ENCODE data around the gene FGFBP1. TPM values are rescaled to one million over a fixed set of nuclear protein-coding genes. Genes with fewer than 3 reads are reported as not detected.

FGFBP1 gene
- total RNA-seq, 2 donors from 2014 or later: 39.1 to 62.3 TPM

GRCh38 chr4:15964159-15964558, 25.6 kb upstream of the FGFBP1 start:
- Histone ChIP-seq H3K27me3 (no peaks in the 10 kb centered on the region), H3K27ac (no peak overlapping the region), H3K4me1 (no peaks in the 10 kb centered on the region), H3K4me3 (no peak overlapping the region), H3K36me3 (no peaks in the 10 kb centered on the region), H3K9ac (ENCODE audit: low read depth in 2 of 2, low read length in 2 of 2) (no peak overlapping the region), H3K9me3 (no peaks in the 10 kb centered on the region)
- no peak for TF ChIP-seq CTCF (IDR thresholded peaks at IDR 0.05)
- no peak for DNase-seq
- intact Hi-C loops (cut with DNase I): loop anchor here (5.0 kb wide), 1 partner anchor 33 kb away; no protein-coding TSS in a partner anchor

- Histone ChIP-seq H3K9me3 (no peaks in the 10 kb centered on the region), H3K4me1 (no peaks in the 10 kb centered on the region), H3K36me3 (no peaks in the 10 kb centered on the region), H3K27ac (no peak overlapping the region), H3K9ac (ENCODE audit: low read depth in 2 of 2, low read length in 2 of 2) (no peak overlapping the region), H3K27me3 (no peaks in the 10 kb centered on the region), H3K4me3 (no peak overlapping the region)
- TF ChIP-seq CTCF (IDR thresholded peaks at IDR 0.05): no peak
- DNase-seq: no peak
- intact Hi-C loops (cut with DNase I): loop anchor here (5.0 kb wide), 1 partner anchor 34 kb away; no protein-coding TSS in a partner anchor
Measured at GRCh38 chr4:15963576-15963975, 25.0 kb upstream of the FGFBP1 start.

GRCh38 chr4:15963001-15963451, 24.5 kb upstream of the FGFBP1 start, which contains the start of gene FGFBP2:
FGFBP2 (minus strand) TSS chr4:15963175; CDS start chr4:15963129, 46 bp downstream.
- no peaks in the 10 kb centered on the region for H3K36me3 ChIP-seq
- H3K4me1 ChIP-seq: no peaks in the 10 kb centered on the region
- DNase-seq: peak; percentile 66
- H3K4me3 ChIP-seq: no peak within 1 kb of the TSS
- no peaks in the 10 kb centered on the region for H3K27me3 ChIP-seq
- no peaks in the 10 kb centered on the region for H3K9me3 ChIP-seq
- H3K9ac ChIP-seq (ENCODE audit: low read depth in 2 of 2, low read length in 2 of 2): no peak within 1 kb of the TSS
- intact Hi-C loops (cut with DNase I): loop anchor here (5.0 kb wide), 1 partner anchor 34 kb away; no protein-coding TSS in a partner anchor
- no peak within 1 kb of the TSS for H3K27ac ChIP-seq
- TF ChIP-seq CTCF (IDR thresholded peaks at IDR 0.05): peak; percentile 28

GRCh38 chr4:15961781-15962510, 23.4 kb upstream of the FGFBP1 start:
- no peaks in the 10 kb centered on the region for H3K36me3 ChIP-seq
- no peaks in the 10 kb centered on the region for H3K27me3 ChIP-seq
- H3K4me1 ChIP-seq: no peaks in the 10 kb centered on the region
- no peak overlapping the region for H3K9ac ChIP-seq (ENCODE audit: low read depth in 2 of 2, low read length in 2 of 2)
- no peak for TF ChIP-seq CTCF (IDR thresholded peaks at IDR 0.05)
- H3K9me3 ChIP-seq: no peaks in the 10 kb centered on the region
- no peak overlapping the region for H3K4me3 ChIP-seq
- intact Hi-C loops (cut with DNase I): loop anchor here (5.0 kb wide), 1 partner anchor 35 kb away; no protein-coding TSS in a partner anchor
- DNase-seq: no peak
- H3K27ac ChIP-seq: no peak overlapping the region

- intact Hi-C loops (cut with DNase I): loop anchor here (5.0 to 10.0 kb wide), 2 partner anchors 151 to 224 kb away; no protein-coding TSS in a partner anchor
- TF ChIP-seq CTCF (IDR thresholded peaks at IDR 0.05): no peak
Measured at GRCh38 chr4:15958562-15958961, 20.0 kb upstream of the FGFBP1 start.

More at GRCh38 chr4:15958562-15958961, 20.0 kb upstream of the FGFBP1 start:
- DNase-seq: no peak
- Histone ChIP-seq H3K9ac (ENCODE audit: low read depth in 2 of 2, low read length in 2 of 2) (no peak overlapping the region), H3K4me3 (no peak overlapping the region), H3K4me1 (no peaks in the 10 kb centered on the region), H3K27me3 (no peaks in the 10 kb centered on the region), H3K9me3 (no peaks in the 10 kb centered on the region), H3K27ac (no peak overlapping the region), H3K36me3 (no peaks in the 10 kb centered on the region)

Measured in colonic mucosa (tissue), 4 donors.